Fibroblast of villous mesenchyme (primary cell): Measurements from ENCODE around the gene ABCC1. TPM values are rescaled to one million over a fixed set of nuclear protein-coding genes. Genes with fewer than 3 reads are reported as not detected.
"Not testable (repeated sequence)": the region's sequence is repeated elsewhere in the genome, so short reads cannot be mapped to it uniquely, and the experiment has no call there.

Experiments used
- DNase-seq: peaks from one replicate; pipeline ENCODE4 v3.0.0-alpha.2; 2010; ENCODE audit warnings: low read depth
- H3K4me3 ChIP-seq: 2 replicates; pipeline ENCODE4 v1.5.1; 2011; ENCODE audit warnings: low read depth, mild to moderate bottlenecking, low read length
- CTCF ChIP-seq: IDR thresholded peaks from 2 replicates; pipeline ENCODE4 v1.5.1; 2012; ENCODE audit warnings: low read depth, mild to moderate bottlenecking, low read length; ENCODE audit not compliant: insufficient read depth
- total RNA-seq: library from RNA; depleted of rRNA; stranded (reverse); fragments of >200 nt; gene quantifications from 2 replicates; pipeline ENCODE4 v1.2.3, GENCODE V29; 2012

Gene ABCC1
- total RNA-seq, 1 donor, result 34.1 TPM

- TF ChIP-seq CTCF, result no peak
- H3K4me3 ChIP-seq, result no peak overlapping the region
- DNase-seq, result peak; percentile 34
Measured at GRCh38 chr16:16150117-16150877, 200.9 kb downstream of the ABCC1 start.

GRCh38 chr16:16150878-16151152 is 201.4 kb downstream of the ABCC1 start:
- no peak overlapping the region for H3K4me3 ChIP-seq
- TF ChIP-seq CTCF, result no peak
- no peak for DNase-seq

GRCh38 chr16:16151315-16151714 is 201.9 kb downstream of the ABCC1 start:
- no peak for TF ChIP-seq CTCF

GRCh38 chr16:16153000-16153399 is 203.6 kb downstream of the ABCC1 start:
- not testable (repeated sequence) for H3K4me3 ChIP-seq, DNase-seq

More at GRCh38 chr16:16151315-16151714, 201.9 kb downstream of the ABCC1 start:
- no peak overlapping the region for H3K4me3 ChIP-seq
- DNase-seq, result no peak

GRCh38 chr16:16154281-16154951 is 205.0 kb downstream of the ABCC1 start:
- no peak for DNase-seq
- no peak overlapping the region for H3K4me3 ChIP-seq
- no peak for TF ChIP-seq CTCF

- no peak for DNase-seq
- TF ChIP-seq CTCF, result no peak
- no peak overlapping the region for H3K4me3 ChIP-seq
Measured at GRCh38 chr16:16155234-16155633, 205.8 kb downstream of the ABCC1 start.

- no peak overlapping the region for H3K4me3 ChIP-seq
- DNase-seq, result no peak
- TF ChIP-seq CTCF, result no peak
Measured at GRCh38 chr16:16157166-16157565, 207.8 kb downstream of the ABCC1 start.
